ENCODE measurements around the gene PARVB.

PARVB gene

DNA sequence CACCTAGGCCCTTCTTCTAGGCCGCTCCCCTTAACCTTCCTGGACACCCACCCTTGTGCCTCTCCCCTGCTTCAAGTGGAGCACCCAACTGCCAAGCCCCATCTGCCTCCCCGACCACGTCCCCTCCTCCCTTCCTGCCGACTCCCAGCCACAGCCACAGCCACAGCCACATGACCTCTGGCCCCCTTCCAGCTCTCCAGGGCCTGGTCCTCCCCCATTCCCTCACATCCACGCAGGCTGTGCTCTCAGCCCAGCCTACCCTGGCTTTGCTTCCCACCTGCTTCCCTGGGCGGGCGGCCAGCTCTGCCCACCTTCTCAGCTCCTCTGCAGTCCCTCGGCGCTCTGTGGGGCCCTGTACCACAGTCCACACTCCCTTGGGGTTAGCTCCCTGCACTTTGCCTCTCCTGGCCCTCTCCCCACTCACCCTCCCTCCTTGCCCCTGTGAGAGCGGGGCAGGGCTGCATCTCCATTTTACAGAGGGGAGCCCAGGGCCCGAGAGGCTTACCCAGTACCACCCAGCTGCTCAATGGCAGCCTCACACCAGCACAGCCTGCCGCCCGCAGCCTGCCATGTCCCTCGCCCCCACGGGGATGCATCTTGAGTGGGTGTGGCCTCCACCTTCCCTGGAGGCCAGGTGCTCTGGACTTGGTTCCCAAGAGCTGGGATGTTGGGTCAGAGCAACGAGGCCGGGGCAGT lies 176.9 kb downstream of the PARVB start:
- no peak for FAIRE-seq

GRCh38 chr22:44201665-44202064 lies 177.6 kb downstream of the PARVB start:
- DNase-seq (ENCODE audit: insufficient read length, low spot score) (no peak), FAIRE-seq (no peak)
- TF ChIP-seq, protein P1, sequence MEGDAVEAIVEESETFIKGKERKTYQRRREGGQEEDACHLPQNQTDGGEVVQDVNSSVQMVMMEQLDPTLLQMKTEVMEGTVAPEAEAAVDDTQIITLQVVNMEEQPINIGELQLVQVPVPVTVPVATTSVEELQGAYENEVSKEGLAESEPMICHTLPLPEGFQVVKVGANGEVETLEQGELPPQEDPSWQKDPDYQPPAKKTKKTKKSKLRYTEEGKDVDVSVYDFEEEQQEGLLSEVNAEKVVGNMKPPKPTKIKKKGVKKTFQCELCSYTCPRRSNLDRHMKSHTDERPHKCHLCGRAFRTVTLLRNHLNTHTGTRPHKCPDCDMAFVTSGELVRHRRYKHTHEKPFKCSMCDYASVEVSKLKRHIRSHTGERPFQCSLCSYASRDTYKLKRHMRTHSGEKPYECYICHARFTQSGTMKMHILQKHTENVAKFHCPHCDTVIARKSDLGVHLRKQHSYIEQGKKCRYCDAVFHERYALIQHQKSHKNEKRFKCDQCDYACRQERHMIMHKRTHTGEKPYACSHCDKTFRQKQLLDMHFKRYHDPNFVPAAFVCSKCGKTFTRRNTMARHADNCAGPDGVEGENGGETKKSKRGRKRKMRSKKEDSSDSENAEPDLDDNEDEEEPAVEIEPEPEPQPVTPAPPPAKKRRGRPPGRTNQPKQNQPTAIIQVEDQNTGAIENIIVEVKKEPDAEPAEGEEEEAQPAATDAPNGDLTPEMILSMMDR (IDR thresholded peaks at IDR 0.05; ENCODE audit: insufficient read depth, missing control alignments) = no peak

More for the DNA sequence above, 176.9 kb downstream of the PARVB start:
- TF ChIP-seq, protein P1 (IDR thresholded peaks at IDR 0.05; ENCODE audit: insufficient read depth, missing control alignments) = no peak
- no peak for DNase-seq (ENCODE audit: insufficient read length, low spot score)

DNA sequence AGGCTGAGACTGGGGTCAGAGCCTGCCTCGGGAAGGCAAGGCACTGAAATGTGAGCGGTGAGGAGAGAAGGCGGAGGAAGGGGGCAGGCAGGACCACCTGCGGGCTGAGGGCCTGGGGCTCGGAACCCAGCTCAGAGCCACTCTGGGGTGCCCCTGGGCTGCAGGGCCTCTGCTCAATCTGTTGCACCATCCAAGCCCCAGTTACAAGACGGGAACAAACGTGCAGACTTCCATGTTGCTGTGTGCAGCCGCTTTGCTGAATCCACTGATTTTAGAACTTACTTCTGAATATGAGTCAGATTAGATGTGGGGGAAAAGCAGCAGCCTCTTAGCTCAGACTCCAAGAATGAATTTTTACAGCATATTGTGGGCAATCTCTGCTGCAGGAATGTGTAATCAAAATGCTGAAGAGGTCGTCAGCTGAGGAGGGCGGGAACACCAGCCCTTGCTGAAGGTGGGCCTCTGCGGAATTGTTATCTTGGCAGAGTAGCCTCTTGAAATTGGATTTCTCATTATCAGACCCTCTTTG lies 178.2 kb downstream of the PARVB start:
- DNase-seq (ENCODE audit: insufficient read length, low spot score) = no peak
- FAIRE-seq = no peak
- TF ChIP-seq, protein P1 (IDR thresholded peaks at IDR 0.05; ENCODE audit: insufficient read depth, missing control alignments) = no peak

DNA sequence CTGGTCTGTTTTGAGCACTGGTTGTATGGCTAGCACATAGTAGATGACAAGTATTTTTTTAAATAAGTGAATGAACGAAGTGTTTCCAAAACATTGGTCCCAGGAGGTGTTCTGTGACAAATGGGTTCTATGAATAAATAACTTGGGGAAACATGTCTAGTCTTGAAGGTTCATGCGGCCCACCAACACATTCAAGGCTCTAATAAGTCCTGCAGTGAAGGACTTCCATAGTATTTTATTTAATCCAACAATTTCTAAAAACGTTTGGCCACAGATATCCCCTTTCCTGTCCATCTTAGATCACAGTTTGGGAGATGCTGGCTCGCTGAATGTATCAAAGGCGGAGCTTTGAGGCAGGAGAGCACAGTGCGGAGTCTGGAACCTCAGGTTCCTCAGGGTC lies 179.1 kb downstream of the PARVB start:
- no peak for FAIRE-seq

DNA sequence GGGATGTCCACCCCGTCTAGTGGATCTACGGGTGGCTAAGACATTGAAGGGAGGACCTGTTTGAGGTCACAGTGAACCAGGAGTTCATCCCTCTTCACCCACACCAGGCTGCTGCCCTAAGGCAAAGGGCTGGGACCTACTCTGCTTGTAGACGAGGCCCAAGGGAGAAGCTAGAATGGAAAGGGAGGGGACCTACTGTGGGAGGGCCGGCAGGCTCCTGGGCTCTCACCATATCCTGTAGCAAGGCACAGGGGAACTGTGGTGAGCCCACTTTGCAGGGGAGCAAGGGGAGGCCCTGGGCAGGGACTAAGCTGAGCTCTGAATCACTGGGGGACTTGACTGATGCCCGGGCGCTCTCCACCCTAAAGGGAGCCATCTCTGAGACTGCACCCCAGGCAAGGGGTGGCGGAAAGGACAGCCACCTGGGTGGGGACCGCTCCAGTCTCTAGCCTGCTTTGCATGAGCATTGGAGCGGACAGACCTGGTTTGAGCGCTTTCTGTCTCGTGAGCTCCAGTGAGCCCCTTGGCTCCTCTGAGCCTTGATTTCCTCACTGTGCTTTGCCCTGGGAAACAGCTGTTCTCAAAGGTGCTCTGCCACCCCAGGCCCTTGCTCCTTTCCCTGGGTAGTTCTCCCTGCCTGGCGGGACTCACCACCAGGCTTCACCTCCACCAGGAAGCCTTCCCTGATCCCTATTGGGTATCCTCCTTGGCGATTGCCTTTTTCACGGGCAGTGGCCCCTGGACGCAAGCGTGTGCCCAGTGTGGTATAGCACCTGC lies 180.8 kb downstream of the PARVB start:
- TF ChIP-seq, protein P1 (IDR thresholded peaks at IDR 0.05; ENCODE audit: insufficient read depth, missing control alignments) = no peak
- FAIRE-seq = no peak

More for the DNA sequence above, 179.1 kb downstream of the PARVB start:
- TF ChIP-seq, protein P1 (IDR thresholded peaks at IDR 0.05; ENCODE audit: insufficient read depth, missing control alignments) = no peak
- DNase-seq (ENCODE audit: insufficient read length, low spot score) = no peak

GRCh38 chr22:44205516-44206329 lies 181.6 kb downstream of the PARVB start:
- FAIRE-seq (no peak), DNase-seq (ENCODE audit: insufficient read length, low spot score) (no peak)
- TF ChIP-seq, protein P1 (IDR thresholded peaks at IDR 0.05; ENCODE audit: insufficient read depth, missing control alignments) = no peak

More for the DNA sequence above, 180.8 kb downstream of the PARVB start:
- DNase-seq (ENCODE audit: insufficient read length, low spot score) = no peak
